Measurements from ENCODE around the gene APPL1.
"Not testable (repeated sequence)": the region's sequence is repeated elsewhere in the genome, so short reads cannot be mapped to it uniquely, and the experiment has no call there.

The APPL1 gene

GRCh38 chr3:57268416-57268815 lies 40.9 kb downstream of the APPL1 start:
- in situ Hi-C loops (cut with MboI; ENCODE audit: low sequenced_read_pairs), result no loop called here

GRCh38 chr3:57274845-57275244 lies 47.3 kb downstream of the APPL1 start:
- in situ Hi-C loops (cut with MboI; ENCODE audit: low sequenced_read_pairs), result no loop called here

DNA sequence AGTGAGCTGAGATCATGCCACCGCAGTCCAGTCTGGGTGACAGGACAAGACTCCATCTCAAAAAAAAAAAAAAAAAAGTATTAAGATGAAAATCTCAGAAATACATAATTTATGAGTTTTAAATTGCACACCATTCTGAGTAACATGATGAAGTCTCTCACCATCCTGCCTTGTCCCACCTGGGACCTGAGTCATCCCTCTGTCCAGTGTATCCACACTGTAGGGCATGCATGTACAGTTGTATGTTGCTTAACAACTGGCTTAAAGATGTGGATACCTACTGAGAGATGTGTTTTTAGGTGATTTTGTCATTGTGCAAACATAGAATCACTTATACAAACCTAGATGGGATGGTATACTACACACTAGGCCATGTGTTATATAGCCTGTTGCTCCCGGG lies 47.9 kb downstream of the APPL1 start:
- in situ Hi-C loops (cut with MboI; ENCODE audit: low sequenced_read_pairs), result no loop called here

DNA sequence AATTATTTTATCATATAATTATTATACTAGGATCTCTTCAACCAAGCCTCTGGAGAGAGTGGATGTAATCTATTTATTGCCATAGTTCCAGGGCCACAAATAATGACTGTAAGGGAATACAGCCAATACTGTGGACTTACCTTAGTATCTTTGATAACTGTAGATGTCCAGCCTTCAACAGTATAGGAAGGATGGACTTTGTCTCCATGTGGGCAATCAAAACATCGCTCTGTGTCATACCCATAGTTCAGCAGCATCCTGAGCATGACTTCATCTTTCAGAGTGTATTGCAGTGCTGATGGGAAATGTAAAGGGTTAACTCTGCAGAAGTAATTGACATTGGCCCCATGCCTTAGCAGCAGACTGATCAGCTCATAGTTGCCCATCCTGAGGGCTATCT lies 50.7 kb downstream of the APPL1 start:
- in situ Hi-C loops (cut with MboI; ENCODE audit: low sequenced_read_pairs), result no loop called here

DNA sequence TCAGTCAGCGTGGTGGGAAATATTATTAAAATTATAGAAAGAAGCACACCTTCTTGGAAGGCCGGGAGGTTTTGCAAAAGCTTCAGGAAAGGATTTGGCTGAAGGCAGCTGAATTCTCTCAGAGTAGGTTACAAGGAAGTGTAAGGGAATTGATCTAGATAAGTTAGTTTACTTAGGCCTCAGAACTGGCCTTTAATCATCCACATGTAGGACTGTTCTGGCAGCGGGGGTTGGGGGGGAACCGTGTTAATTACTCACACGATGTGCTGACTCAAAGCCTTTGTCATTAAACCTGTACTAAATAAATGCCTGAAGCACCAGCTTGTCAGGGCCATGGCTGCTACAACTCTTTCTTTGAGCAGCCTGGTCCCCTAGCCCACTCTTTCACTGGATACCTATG lies 52.2 kb downstream of the APPL1 start:
- in situ Hi-C loops (cut with MboI; ENCODE audit: low sequenced_read_pairs), result no loop called here

DNA sequence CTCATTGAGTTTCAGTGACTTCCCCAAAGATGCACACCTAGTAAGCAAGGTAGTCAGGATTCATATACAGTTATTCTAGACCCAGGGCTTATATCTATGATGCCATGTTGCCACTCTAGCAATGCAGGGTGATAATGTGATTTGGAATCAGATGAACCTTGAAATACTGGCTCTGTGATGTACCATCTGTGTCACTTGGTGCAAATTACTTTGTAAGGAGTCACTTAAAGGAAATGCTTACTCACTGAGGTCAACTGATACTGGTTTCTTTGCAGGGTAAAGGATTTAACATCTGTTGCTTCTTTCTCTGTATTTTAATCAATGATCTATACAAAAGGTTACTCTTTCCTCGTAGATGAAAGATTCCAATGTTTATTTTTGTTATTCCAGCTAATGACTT lies 54.2 kb downstream of the APPL1 start:
- in situ Hi-C loops (cut with MboI; ENCODE audit: low sequenced_read_pairs), result no loop called here

DNA sequence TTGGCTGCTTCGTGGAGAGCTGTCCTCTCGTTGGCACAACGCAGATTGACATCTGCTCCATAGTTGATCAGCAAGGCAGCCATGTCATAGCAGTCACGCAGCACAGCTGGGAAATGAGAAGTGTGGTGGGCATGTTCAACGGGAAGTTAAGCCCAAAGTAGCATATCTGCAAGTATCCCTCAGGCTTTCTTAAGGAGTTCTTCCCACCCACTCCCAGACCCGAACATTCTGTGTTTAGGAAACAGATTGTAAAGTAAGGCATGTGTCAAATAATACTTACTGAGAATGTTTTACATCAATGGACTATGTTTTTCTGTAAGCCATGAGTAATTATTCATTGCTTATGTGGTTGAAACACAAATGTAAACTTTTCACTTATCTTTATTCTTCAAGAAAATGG lies 55.8 kb downstream of the APPL1 start:
- in situ Hi-C loops (cut with MboI; ENCODE audit: low sequenced_read_pairs), result no loop called here

DNA sequence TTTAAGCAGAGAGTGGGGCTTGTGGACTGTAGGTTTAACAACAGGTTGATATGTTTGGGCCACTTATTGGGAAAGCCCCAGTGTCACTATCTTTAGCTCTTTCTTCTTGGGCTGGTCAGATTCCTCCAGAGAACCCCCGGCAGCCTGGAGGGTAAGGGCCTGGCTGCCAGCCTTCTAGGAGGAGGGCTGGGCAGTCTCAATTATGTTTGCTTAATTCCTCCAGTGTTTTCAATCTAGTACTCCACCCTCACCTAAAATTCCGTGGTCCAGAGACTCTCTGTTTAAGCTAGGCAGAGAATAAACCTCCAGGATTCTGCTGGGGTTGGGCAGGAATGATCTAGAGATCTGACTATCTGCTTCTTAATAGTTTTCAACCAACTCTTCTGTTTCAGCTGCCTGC lies 59.7 kb downstream of the APPL1 start:
- in situ Hi-C loops (cut with MboI; ENCODE audit: low sequenced_read_pairs), result no loop called here

DNA sequence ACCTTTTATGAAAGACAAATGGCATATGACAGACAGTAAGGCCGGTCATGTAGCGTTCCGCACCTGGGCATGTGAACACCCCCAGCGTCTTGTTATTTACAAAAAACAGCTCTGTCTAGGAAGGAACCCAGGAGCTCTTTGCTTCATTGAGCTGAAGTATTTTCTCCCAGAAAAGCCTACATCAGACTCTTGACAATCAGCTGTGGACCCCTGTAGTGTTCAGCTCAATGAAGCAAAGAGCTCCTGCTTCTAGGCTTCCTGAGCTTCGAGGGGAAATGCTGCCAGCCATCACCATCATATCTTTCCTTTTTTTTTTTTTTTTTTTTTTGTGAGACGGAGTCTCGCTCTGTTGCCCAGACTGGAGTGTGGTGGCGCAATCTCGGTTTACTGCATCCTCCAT lies 60.9 kb downstream of the APPL1 start:
- in situ Hi-C loops (cut with MboI; ENCODE audit: low sequenced_read_pairs), result no loop called here

DNA sequence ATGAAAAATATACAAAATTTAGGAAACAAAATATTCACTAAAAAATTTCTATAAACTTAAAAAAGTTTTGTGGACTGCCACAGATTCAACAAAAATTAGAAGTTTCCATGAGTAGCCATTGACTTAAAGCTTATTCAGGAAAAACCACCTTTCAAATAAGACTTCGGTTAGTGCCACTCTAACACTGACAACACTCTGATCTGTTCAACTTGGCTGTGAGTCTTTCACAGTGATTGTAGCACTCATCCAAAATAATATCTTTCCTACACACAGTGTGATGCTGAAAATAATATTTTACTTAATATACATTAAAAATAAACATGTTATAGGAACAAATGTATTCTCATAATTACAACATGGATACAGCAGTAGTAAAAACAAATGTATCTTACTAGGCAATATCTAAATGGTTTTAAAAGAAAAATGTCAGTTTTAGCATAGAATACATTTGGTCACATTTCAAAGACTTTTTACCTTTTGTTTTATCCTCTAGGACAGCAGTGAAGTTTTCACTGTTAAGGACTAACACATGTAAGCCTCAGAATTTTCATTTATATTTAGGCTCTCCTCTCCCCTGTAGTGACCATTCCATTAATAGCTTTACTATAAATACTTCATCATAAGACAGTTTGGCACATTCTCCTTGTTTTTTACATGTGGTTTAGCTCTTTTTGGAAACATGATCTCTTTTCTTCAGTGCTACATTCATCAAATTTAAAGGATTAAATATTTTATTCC lies 64.8 kb downstream of the APPL1 start, which contains the start of gene ASB14:
ASB14 (minus strand) TSS at position 527 of the 738 bp plus-strand sequence. CDS start 652 bp downstream, outside the sequence.
- in situ Hi-C loops (cut with MboI; ENCODE audit: low sequenced_read_pairs), result no loop called here

GRCh38 chr3:57292897-57293526 lies 65.5 kb downstream of the APPL1 start:
- in situ Hi-C loops (cut with MboI; ENCODE audit: low sequenced_read_pairs), result no loop called here

- in situ Hi-C loops (cut with MboI; ENCODE audit: low sequenced_read_pairs), result no loop called here
These were observed 70.5 kb downstream of the APPL1 start for GRCh38 chr3:57298041-57298440.

DNA sequence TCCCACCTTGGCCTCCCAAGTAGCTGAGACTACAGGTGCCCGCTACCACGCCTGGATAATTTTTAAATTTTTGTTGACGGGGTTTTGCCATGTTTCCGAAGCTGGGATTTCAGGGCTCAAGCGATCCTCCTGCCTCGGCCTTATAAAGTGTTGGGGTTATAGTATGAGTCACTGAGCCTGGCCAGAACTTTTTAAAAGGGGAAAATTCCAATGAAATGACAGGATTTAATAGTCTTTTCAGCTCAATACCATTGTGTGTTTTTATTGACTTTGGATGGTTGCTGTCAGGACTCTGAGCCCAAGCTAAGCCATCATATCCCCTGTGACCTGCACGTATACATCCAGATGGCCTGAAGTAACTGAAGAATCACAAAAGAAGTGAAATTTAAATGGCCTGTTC lies 76.0 kb downstream of the APPL1 start:
- in situ Hi-C loops (cut with MboI; ENCODE audit: low sequenced_read_pairs), result not testable (repeated sequence)

- in situ Hi-C loops (cut with MboI; ENCODE audit: low sequenced_read_pairs), result no loop called here
These were observed 82.3 kb downstream of the APPL1 start for GRCh38 chr3:57309769-57310360.

DNA sequence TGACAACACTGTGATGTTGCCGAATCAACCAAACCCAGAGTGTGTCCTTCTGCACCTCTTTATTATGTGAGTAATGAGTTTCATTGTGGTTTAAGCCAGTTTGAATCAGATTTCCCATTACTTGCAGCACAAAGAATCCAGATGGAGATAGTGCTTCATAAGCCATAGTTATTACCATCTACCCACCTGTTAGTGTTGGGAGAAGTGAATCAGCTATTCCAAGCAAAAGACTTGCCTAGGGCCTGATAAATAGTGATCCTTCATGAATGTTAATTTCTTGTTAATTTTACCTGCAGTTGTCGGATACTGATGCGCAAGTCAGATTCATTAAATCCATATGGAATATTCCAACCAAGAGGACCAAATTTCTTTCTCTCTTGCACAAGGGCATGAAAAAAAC lies 86.7 kb downstream of the APPL1 start:
- in situ Hi-C loops (cut with MboI; ENCODE audit: low sequenced_read_pairs), result no loop called here
